DOHH2 (cell line): ENCODE results near the gene PDE4D.

Experiments used
- EZH2phosphoT487 ChIP-seq: fragments of 200-600 bp; sonication (generic); IDR thresholded peaks from 2 replicates; pipeline ENCODE4 v1.6.1; 2017; ENCODE audit warnings: borderline replicate concordance, mild to moderate bottlenecking, antibody characterized with exemption, low read length, moderate library complexity, mixed read lengths
- TF ChIP-seq, protein P1 (sequence below): fragments of 200-600 bp; sonication (generic); IDR thresholded peaks from one replicate; pipeline ENCODE4 v1.5.1; 2014; ENCODE audit warnings: antibody characterized with exemption, mild to moderate bottlenecking, low read depth, low read length; ENCODE audit not compliant: poor library complexity, severe bottlenecking

DNA sequence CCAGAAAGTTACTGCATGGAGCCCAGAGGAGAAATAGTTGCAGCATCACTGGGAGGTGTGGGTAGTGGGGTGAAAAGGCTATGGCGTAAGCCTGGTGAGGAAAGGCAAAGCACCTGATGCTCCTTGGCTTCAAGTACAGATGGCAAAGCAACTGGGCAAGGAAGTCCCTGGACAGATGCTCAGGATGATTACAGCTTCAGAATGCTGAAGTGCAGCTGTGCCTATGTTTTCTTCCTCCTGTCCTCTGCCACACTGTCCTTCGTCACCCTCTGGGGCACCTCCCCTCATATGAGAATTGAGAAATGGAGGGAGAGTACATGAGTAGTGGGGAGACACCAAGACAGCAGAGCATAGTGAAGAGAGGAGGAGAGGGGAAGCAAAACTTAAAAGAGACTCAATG is 328.0 kb downstream of the PDE4D start:
- TF ChIP-seq, protein P1, sequence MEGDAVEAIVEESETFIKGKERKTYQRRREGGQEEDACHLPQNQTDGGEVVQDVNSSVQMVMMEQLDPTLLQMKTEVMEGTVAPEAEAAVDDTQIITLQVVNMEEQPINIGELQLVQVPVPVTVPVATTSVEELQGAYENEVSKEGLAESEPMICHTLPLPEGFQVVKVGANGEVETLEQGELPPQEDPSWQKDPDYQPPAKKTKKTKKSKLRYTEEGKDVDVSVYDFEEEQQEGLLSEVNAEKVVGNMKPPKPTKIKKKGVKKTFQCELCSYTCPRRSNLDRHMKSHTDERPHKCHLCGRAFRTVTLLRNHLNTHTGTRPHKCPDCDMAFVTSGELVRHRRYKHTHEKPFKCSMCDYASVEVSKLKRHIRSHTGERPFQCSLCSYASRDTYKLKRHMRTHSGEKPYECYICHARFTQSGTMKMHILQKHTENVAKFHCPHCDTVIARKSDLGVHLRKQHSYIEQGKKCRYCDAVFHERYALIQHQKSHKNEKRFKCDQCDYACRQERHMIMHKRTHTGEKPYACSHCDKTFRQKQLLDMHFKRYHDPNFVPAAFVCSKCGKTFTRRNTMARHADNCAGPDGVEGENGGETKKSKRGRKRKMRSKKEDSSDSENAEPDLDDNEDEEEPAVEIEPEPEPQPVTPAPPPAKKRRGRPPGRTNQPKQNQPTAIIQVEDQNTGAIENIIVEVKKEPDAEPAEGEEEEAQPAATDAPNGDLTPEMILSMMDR = no peak
- no peak for TF ChIP-seq EZH2phosphoT487
